ENCODE measurements around the gene CCDC9B. TPM values are rescaled to one million over a fixed set of nuclear protein-coding genes. Genes with fewer than 3 reads are reported as not detected.

CCDC9B gene
- total RNA-seq, 1 donor from 2014 or later = 155 TPM

DNA sequence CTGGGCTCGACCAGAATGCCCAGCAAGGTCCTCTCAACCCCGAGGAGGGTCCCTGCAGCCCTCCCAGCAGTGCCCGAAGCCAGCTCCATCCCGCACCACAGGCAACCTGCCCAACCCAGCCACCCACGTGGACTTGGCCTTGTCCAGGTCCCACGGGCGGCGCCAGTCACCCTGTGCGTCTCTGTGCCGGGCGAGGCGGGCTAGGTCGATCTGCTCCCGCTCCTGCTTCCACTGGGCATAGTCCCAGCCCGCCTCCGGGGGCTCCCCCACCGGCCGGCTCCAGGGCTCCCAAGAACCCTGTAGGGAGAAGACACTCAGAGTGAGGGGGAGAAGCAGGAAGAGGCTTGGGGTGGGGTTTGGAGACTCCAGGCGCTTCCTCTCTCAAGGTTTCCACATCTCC lies 3.1 kb downstream of the CCDC9B start:
- intact Hi-C loops (cut with micrococcal nuclease) = no loop called here
- TF ChIP-seq, protein P1, sequence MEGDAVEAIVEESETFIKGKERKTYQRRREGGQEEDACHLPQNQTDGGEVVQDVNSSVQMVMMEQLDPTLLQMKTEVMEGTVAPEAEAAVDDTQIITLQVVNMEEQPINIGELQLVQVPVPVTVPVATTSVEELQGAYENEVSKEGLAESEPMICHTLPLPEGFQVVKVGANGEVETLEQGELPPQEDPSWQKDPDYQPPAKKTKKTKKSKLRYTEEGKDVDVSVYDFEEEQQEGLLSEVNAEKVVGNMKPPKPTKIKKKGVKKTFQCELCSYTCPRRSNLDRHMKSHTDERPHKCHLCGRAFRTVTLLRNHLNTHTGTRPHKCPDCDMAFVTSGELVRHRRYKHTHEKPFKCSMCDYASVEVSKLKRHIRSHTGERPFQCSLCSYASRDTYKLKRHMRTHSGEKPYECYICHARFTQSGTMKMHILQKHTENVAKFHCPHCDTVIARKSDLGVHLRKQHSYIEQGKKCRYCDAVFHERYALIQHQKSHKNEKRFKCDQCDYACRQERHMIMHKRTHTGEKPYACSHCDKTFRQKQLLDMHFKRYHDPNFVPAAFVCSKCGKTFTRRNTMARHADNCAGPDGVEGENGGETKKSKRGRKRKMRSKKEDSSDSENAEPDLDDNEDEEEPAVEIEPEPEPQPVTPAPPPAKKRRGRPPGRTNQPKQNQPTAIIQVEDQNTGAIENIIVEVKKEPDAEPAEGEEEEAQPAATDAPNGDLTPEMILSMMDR (IDR thresholded peaks at IDR 0.05; ENCODE audit: borderline replicate concordance) = no peak
- H3K36me3 ChIP-seq = peaks cover 22% of the 10 kb centered on the region
- no peaks in the 10 kb centered on the region for H3K9me3 ChIP-seq (replicated peaks)
- no peak for DNase-seq
- peak overlapping the region; percentile 72 for H3K4me3 ChIP-seq
- H3K4me1 ChIP-seq = peaks cover 100% of the 10 kb centered on the region
- H3K27ac ChIP-seq (replicated peaks) = peak overlapping the region; percentile 99
- no peaks in the 10 kb centered on the region for H3K27me3 ChIP-seq (ENCODE audit: low read depth)

DNA sequence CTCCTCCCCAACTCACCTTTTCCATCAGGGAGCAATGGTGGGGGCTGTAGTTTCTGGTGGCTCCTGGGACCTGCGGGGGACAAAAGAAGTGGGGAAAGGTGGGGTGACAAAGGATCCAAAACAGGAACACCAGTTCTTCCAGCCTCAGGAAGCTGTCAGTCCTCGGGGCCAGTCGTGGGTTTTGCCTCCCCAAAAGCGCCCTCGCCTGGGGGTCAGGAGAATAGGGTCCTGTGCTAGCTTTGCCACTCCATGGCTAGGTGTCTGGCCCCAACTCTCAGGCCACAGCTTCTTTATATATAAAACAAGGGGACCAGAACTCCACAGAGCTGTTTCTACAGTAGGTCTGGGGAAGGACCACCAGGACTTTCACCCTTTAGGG lies 4.0 kb downstream of the CCDC9B start:
- Histone ChIP-seq H3K9me3 (replicated peaks) (no peaks in the 10 kb centered on the region), H3K4me3 (no peak overlapping the region), H3K4me1 (peaks cover 100% of the 10 kb centered on the region), H3K27ac (replicated peaks) (peak overlapping the region; percentile 99), H3K27me3 (ENCODE audit: low read depth) (no peaks in the 10 kb centered on the region), H3K36me3 (peaks cover 22% of the 10 kb centered on the region)
- intact Hi-C loops (cut with micrococcal nuclease) = no loop called here
- TF ChIP-seq, protein P1 (IDR thresholded peaks at IDR 0.05; ENCODE audit: borderline replicate concordance) = no peak
- DNase-seq = no peak

DNA sequence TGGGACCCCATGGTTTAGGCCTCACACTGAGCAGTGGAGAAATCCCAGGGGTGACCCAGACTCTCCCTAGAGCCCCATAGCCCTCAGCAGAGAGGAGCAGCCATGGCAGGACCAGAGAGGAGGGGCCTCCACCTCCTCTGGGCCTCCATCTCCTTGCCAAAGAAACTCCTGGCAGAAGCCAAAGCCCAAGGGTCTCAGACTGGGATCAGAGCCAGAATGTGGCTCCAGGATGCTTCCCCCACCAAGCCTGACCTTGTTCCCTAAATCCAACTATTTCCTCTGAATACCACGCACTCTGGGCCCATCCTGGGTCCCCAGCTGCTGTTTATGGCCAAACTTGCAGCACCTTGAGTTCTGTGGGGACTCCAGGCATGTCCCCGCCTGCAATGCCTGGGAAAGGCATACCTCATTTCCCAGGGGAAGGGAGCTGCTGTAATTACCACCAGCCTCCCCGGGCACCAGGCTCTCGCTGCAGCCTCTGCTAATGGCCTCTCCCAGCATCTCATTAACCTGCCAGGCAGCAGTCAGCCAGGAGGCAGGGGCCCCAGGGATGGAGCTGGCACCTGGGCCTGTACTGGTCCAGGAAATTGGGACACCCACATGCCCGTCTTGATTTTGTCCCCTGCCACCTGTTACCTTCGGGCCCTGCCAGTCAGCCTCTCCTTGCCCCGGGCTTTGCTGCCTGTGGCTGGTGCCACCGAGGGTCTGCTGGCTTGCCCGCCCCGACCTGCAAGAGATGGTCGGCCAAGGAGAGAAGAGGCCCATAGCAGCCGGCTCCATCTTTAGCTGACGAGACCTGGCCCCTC lies 4.6 kb downstream of the CCDC9B start:
- intact Hi-C loops (cut with micrococcal nuclease) = no loop called here
- TF ChIP-seq, protein P1 (IDR thresholded peaks at IDR 0.05; ENCODE audit: borderline replicate concordance) = no peak
- Histone ChIP-seq H3K4me3 (no peak overlapping the region), H3K27me3 (ENCODE audit: low read depth) (no peaks in the 10 kb centered on the region), H3K9me3 (replicated peaks) (no peaks in the 10 kb centered on the region), H3K4me1 (peaks cover 100% of the 10 kb centered on the region), H3K36me3 (peaks cover 22% of the 10 kb centered on the region), H3K27ac (replicated peaks) (peak overlapping the region; percentile 99)
- DNase-seq = no peak

DNA sequence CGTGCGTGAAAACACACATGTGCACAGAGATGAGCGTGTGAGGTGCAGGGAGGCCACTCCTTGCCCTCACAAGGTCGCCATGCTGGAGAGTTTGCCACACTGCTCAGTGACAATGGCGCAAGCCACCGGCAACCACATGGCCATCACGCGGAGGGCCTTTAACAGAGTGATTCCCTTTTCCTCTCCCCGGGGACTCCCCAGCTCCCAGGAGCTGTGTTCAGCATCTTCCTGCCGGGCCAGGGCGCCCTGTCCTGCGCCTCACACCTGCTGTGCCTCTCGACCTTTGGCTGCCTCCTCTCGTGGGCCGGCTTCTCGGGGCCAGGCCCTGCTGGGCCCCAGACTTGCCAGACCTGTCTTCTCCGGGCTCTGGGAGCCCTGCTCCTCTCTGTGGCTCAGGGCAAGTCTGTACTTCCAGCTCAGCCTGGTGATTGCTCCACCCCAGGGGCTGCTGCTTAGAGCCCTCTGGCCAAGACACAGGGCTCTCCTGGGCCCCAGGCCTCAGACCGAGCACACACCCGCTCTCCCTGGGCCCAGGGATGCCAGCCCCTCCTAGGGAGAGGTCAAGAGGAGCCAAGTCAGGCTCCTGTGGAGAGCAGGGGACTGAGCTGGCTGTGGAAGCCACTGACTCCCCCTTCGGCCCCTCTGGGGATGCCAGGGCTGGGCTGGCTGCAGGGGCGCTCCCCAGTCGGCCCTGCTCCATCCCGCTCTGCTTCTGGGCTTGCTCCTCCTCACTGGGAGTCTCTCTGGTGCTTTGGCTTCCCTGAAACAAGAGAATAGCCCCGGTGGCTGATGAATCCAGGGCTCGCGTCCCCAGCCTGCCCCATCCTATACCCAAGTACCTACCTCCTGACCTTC lies 5.6 kb downstream of the CCDC9B start:
- Histone ChIP-seq H3K27ac (replicated peaks) (peak overlapping the region; percentile 99), H3K36me3 (peaks cover 22% of the 10 kb centered on the region), H3K4me1 (peaks cover 100% of the 10 kb centered on the region), H3K27me3 (ENCODE audit: low read depth) (no peaks in the 10 kb centered on the region), H3K4me3 (no peak overlapping the region), H3K9me3 (replicated peaks) (no peaks in the 10 kb centered on the region)
- intact Hi-C loops (cut with micrococcal nuclease) = no loop called here
- TF ChIP-seq, protein P1 (IDR thresholded peaks at IDR 0.05; ENCODE audit: borderline replicate concordance) = no peak
- no peak for DNase-seq

DNA sequence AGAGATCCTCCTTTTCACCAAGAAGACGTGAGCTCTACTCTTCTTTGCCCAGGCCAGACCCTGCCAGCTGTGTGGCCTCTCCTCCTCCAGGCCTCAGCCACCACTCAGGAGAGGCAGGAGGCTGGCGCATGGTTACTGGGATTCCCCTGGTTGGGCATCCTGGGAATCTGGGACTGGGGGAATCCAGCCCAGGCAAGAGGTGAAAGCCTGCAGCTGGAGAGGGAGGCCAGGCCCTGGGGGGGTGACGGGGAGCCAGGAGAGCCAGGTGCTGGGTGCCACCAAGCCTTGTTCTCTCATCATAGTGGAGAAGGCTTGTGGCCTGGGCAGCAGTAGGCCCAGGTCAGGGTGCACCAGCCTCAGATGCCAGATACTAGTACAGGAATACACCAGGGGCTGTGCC lies 6.2 kb downstream of the CCDC9B start:
- intact Hi-C loops (cut with micrococcal nuclease) = no loop called here
- TF ChIP-seq, protein P1 (IDR thresholded peaks at IDR 0.05; ENCODE audit: borderline replicate concordance) = no peak
- H3K36me3 ChIP-seq = peaks cover 22% of the 10 kb centered on the region
- H3K4me1 ChIP-seq = peaks cover 100% of the 10 kb centered on the region
- H3K27me3 ChIP-seq (ENCODE audit: low read depth) = no peaks in the 10 kb centered on the region
- peak overlapping the region; percentile 99 for H3K27ac ChIP-seq (replicated peaks)
- no peak overlapping the region for H3K4me3 ChIP-seq
- H3K9me3 ChIP-seq (replicated peaks) = no peaks in the 10 kb centered on the region
- no peak for DNase-seq
